Measurements from ENCODE around the gene IRX2. TPM values are rescaled to one million over a fixed set of nuclear protein-coding genes. Genes with fewer than 3 reads are reported as not detected.

The IRX2 gene
- total and polyA plus RNA-seq, 10 of the 15 experiments (the other 5 are each of a cell fraction or from before 2014, with no cell fraction given): not detected

- in situ Hi-C loops (cut with MboI): no loop called here
- no peaks in the 10 kb centered on the region for H3K79me2 ChIP-seq (ENCODE audit: control insufficient read depth, insufficient read depth, low read length)
- no peak overlapping the region for H2AFZ ChIP-seq (ENCODE audit: control insufficient read depth, low read depth, low read length)
- BruUV-seq (replicated peaks): no TSS peak
- 76% methylated on average over 54 of the region's 86 CpGs for WGBS (ENCODE audit: insufficient coverage, insufficient replicate concordance, low lambda C conversion rate, missing lambda C conversion rate)
- no peak for TF ChIP-seq FOXK2 (IDR thresholded peaks at IDR 0.05)
- TF ChIP-seq, protein P1, sequence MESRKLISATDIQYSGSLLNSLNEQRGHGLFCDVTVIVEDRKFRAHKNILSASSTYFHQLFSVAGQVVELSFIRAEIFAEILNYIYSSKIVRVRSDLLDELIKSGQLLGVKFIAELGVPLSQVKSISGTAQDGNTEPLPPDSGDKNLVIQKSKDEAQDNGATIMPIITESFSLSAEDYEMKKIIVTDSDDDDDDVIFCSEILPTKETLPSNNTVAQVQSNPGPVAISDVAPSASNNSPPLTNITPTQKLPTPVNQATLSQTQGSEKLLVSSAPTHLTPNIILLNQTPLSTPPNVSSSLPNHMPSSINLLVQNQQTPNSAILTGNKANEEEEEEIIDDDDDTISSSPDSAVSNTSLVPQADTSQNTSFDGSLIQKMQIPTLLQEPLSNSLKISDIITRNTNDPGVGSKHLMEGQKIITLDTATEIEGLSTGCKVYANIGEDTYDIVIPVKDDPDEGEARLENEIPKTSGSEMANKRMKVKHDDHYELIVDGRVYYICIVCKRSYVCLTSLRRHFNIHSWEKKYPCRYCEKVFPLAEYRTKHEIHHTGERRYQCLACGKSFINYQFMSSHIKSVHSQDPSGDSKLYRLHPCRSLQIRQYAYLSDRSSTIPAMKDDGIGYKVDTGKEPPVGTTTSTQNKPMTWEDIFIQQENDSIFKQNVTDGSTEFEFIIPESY (IDR thresholded peaks at IDR 0.05): no peak
- no peak for TF ChIP-seq CBFB (IDR thresholded peaks at IDR 0.05; ENCODE audit: low read depth)
- TF ChIP-seq, protein P2, sequence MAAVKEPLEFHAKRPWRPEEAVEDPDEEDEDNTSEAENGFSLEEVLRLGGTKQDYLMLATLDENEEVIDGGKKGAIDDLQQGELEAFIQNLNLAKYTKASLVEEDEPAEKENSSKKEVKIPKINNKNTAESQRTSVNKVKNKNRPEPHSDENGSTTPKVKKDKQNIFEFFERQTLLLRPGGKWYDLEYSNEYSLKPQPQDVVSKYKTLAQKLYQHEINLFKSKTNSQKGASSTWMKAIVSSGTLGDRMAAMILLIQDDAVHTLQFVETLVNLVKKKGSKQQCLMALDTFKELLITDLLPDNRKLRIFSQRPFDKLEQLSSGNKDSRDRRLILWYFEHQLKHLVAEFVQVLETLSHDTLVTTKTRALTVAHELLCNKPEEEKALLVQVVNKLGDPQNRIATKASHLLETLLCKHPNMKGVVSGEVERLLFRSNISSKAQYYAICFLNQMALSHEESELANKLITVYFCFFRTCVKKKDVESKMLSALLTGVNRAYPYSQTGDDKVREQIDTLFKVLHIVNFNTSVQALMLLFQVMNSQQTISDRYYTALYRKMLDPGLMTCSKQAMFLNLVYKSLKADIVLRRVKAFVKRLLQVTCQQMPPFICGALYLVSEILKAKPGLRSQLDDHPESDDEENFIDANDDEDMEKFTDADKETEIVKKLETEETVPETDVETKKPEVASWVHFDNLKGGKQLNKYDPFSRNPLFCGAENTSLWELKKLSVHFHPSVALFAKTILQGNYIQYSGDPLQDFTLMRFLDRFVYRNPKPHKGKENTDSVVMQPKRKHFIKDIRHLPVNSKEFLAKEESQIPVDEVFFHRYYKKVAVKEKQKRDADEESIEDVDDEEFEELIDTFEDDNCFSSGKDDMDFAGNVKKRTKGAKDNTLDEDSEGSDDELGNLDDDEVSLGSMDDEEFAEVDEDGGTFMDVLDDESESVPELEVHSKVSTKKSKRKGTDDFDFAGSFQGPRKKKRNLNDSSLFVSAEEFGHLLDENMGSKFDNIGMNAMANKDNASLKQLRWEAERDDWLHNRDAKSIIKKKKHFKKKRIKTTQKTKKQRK (IDR thresholded peaks at IDR 0.05; ENCODE audit: low read depth, low read length): no peak
- TF ChIP-seq MTA3 (IDR thresholded peaks at IDR 0.05; ENCODE audit: borderline replicate concordance, low read length): no peak
- TF ChIP-seq SIX5 (IDR thresholded peaks at IDR 0.05; ENCODE audit: low read depth, low read length, severe bottlenecking): no peak
- no peak for TF ChIP-seq KAT2A (conservative IDR thresholded peaks at IDR 0.05; ENCODE audit: control insufficient read depth, low read depth, low read length)
- TF ChIP-seq STAT3 (IDR thresholded peaks at IDR 0.05; ENCODE audit: low read depth, low read length): no peak
- no peak for TF ChIP-seq FOXM1 (IDR thresholded peaks at IDR 0.05; ENCODE audit: low read depth, low read length)
- no peak for TF ChIP-seq MEF2A (IDR thresholded peaks at IDR 0.05; ENCODE audit: insufficient read depth, low read depth, low read length)
- TF ChIP-seq TBL1XR1 (IDR thresholded peaks at IDR 0.05; ENCODE audit: low read depth, low read length): no peak
- TF ChIP-seq SMC3 (IDR thresholded peaks at IDR 0.05; ENCODE audit: borderline replicate concordance, low read length): no peak
- TF ChIP-seq CEBPB (IDR thresholded peaks at IDR 0.05; ENCODE audit: borderline replicate concordance in 1 of 2, low read depth in 2 of 2, low read length in 2 of 2): no peak
- ATAC-seq (no peak), FAIRE-seq (no peak), DNase-seq (ENCODE audit: low read depth, low spot score) (no peak)
- intact Hi-C loops (cut with micrococcal nuclease; ENCODE audit: unreplicated experiment): no loop called here
- ChIA-PET SMC1A (ENCODE audit: uncharacterized antibody, unreplicated experiment) (no interaction called here), RAD21 (ENCODE audit: unreplicated experiment) (no interaction called here), CTCF (no interaction called here), POLR2A (no interaction called here)
- no peak overlapping the region for H3K4me3 ChIP-seq
- no peak overlapping the region for H3K9ac ChIP-seq (ENCODE audit: control insufficient read depth, insufficient read depth, low read length)
- no peaks in the 10 kb centered on the region for H4K20me1 ChIP-seq (ENCODE audit: control insufficient read depth, insufficient read depth)
- no peaks in the 10 kb centered on the region for H3K36me3 ChIP-seq (ENCODE audit: control insufficient read depth in 2 of 2, insufficient read depth in 2 of 2, low read length in 1 of 2)
- no peak overlapping the region for H3K4me2 ChIP-seq (ENCODE audit: control insufficient read depth, insufficient read depth)
- H3K4me1 ChIP-seq (ENCODE audit: control insufficient read depth, insufficient read depth, low read length): no peaks in the 10 kb centered on the region
- no peaks in the 10 kb centered on the region for H3K27me3 ChIP-seq (replicated peaks in 1 of 2; ENCODE audit: control insufficient read depth in 2 of 2, insufficient read depth in 2 of 2, low read length in 1 of 2)
- H3K27ac ChIP-seq (ENCODE audit: control insufficient read depth, insufficient read depth): no peak overlapping the region
- peaks cover 2% of the 10 kb centered on the region; the same call in 2 of the 3 replicates for H3K9me3 ChIP-seq (replicated peaks; ENCODE audit: control insufficient read depth, insufficient read depth, low read length)
These were observed 3.2 kb downstream of the IRX2 start for GRCh38 chr5:2748179-2748860.
